Measurements from ENCODE around the gene TADA1.

- TF ChIP-seq GATA2 (IDR thresholded peaks at IDR 0.05; ENCODE audit: low read depth, low read length) (no peak), GATA3 (IDR thresholded peaks at IDR 0.05; ENCODE audit: low read depth, low read length) (no peak)
Measured at GRCh38 chr1:166924823-166925541, 48.9 kb upstream of the TADA1 start.
